HG03025 (cell line): ENCODE measurements around the gene NFIA.
"Not testable (repeated sequence)": the region's sequence is repeated elsewhere in the genome, so short reads cannot be mapped to it uniquely, and the experiment has no call there.

Experiments used
- ATAC-seq: cut with Tn5 transposase; IDR thresholded peaks from one replicate; pipeline ENCODE4 v1.9.1; 2021; ENCODE audit warnings: mild to moderate bottlenecking, moderate library complexity; ENCODE audit not compliant: unreplicated experiment, low FRiP score

NFIA gene

DNA sequence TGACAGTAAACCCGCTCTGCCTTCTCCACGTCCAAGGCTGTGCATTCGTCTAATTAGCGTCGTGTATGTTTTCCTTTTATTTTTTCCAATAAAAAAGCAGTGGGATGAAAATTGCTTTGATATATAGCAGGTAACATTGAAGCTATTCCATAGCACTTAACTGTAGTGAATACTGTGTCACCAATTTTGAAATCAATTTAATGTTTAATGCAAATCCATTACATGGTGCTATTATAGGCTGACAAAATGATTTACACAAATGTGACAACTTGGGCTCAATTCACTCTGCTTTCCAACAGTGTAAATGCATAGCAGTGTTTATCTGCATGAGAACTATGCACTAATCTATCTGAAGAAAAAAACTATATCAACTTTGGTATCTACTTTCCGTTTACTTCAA lies 377.8 kb downstream of the NFIA start:
- ATAC-seq, result no peak

DNA sequence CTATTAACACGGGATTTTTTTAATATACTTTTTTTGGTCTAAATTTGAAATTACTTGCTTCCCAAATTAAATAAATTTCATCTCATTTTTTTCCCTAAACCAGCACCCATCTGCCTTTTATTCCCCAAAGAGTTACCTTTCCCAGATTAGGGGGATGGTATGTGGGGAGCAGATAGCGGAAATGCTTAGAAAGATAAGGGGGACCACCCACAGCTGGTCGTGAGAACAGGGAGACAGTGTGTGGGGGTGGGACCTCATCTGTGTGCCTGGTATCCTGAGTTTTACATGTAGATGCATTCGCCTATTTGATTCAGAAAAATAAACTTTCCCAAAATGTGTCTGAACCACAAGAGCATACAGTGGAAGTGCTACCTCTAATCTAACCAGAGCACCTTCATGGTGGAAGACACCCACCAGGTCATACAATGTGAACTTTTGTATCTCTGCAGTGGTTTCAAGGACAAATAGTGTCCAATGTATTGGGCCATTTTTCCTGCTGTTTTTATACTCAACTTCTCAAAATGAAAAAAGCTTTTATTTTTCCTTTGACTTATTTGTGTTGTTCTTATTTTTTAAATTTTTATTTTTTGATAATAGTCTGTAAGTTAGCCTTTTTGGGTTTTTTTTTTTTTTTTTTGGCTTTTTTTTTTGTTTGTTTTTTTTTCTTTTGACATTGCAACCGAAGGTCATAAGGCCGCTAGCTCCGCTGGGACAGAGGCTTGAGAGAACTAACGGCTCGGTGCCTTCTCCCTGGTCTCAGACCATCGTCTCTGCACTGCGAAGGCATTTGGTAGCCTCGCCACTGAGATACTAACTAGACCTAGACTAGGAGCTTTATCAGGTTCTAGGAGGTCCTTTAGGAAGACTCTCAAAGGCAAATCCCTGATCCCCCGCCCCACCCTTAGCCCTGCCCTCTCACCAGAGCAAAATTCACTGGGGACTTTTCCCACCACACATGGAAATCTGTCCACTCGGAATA lies 379.3 kb downstream of the NFIA start:
- ATAC-seq, result no peak

DNA sequence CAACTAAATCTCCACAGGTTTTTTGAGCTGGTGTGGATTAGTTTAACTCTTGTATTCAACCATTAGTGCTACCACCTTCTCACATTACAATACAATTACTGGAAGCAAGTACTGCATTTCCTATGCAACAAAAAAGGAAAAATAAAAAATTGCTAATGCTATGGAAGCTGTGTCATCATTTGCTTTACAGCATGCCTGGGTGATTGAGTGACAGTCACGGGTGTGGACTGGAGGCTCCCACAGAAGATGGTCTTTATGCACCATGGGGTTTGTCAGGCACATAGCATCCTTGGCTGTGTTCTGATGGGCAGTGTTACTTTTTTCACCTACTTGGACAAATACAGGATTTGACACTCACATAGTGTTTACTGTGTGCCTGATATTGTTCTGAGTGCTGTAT lies 380.3 kb downstream of the NFIA start:
- ATAC-seq, result no peak

DNA sequence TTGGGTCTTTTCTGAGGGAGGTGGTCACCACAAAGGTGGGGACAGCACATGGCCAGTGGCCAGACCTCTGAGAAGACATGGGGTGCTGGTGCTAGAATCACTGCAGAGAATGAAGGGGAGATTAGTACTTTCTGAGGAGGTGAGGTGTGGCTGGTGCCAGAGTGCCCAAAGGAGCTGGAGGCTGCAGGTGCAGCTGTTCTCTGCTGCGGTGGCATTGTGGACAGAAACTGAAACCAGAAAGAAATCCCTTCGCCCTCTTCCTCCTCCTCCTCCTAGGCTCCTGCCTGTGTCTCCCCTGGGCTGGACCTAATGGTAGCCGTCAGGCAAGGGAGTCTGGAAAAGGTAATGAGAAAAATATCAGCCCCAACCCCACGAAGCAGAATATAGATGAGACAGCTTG lies 380.9 kb downstream of the NFIA start:
- no peak for ATAC-seq

DNA sequence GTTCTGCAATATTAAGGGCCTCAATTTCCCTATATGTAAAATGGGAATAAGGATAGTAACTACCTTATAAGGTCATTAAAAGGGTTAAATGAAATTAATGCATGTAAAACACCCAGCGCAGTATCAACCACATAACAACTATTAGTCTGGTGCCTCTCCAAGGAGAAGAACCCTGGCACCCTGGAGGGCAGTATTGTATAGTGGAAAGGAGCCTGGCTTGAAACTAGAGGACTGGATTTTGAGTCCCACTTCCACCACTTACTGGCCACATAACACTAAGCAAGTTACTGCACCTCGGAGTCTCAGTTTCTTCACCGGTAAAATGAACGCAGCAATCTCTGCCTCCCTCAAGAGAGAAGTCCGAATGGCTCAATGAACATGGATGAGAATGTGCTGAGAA lies 385.5 kb downstream of the NFIA start:
- ATAC-seq, result not testable (repeated sequence)

DNA sequence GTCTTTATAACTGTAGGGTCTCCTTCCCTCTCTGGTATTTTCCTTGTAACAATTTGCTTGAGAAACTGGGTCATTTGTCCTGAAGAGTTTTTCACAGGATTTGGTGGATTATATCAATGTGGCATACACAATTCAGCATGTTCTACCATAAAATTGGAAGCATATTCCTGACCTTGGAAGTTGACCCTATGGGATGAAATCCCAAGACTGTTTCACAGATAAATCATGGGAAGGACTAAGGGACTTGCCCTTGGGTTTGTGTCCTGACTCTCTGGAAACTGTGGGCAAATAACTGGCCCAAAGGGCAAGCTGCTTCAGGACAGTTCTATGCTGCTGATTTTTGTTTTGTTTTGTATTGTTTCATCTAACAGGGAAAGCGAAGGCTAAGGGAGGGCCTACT lies 387.0 kb downstream of the NFIA start:
- ATAC-seq, result no peak

DNA sequence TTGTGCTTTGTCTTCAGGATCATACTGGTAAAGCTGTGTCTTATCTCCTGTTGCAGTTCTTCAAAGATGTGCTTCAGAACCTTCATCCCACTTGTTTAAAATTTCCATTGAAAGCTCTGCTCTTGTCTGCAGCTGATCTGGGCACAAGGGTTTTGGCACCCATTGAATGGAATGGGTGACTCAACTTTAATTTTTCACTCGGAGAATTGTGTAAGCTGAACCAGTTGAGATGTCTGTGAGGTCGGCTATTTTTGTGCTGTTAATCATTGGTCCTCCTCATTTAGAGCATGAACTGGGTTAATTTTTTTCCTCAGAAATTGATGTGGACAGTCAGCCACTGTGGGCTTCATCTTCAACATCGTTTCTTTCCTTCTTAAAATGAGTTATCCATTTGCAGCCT lies 390.5 kb downstream of the NFIA start:
- no peak for ATAC-seq

DNA sequence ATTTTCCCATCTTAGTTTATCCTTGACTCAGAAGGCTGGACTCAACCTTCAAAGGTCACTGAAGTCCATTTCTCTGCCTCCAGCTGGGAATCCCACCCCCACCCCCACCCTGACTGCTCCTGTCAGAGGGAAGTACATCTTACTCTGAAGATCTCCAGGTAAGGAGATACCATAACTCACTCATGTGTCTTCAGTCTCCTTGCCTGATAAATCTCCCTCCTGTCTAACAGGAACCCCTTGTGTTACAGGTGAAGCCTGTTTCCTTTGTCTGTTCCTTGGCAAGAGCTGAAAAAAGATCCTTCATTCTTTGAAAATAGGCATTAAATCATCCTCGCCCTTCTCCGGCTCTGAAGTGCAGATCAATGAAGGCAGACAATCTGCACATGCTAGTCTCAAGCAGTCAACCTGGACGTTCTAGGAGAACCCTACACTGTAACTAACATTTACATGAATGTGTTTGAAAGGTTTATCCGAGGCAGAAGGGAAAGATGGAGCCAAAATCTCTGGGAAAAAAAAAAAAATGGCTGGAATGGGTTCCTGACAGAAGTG lies 392.0 kb downstream of the NFIA start:
- ATAC-seq, result no peak

DNA sequence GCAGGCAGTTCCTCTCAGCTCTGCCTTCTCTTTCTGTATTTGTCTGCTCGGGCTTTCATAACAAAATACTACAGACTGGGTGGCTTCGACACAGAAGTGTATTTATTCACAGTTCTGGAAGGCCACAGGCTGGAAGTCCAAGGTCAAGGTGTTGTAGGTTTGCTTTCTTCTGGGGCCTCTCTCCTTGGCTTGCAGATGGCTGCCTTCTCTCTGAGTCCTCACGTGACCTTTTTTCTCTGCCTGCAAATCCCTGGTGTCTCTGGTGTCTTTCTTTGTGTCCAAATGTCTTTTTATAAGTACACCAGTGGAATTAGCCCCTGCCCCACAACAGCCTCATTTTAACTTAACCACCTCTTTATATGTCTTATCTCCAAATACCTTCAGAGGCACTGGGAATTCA lies 392.6 kb downstream of the NFIA start:
- ATAC-seq, result no peak

DNA sequence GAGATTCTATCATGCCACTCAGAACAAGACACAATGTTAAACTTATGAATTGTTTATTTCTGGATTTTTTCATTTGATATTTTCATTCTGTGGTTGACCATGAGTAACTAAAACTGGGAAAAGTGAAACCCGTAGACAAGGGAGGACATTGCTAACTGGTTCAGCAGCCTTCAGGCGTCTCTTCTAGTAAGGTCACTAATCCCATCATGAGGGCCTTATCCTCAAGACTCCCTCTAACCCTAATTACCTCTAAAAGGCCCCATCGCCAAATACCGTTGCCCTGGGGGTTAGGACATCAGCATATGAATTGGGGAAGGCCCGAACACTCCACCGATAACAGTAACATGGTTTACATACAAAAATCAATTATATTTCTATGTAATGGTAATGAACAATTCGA lies 394.9 kb downstream of the NFIA start:
- no peak for ATAC-seq

DNA sequence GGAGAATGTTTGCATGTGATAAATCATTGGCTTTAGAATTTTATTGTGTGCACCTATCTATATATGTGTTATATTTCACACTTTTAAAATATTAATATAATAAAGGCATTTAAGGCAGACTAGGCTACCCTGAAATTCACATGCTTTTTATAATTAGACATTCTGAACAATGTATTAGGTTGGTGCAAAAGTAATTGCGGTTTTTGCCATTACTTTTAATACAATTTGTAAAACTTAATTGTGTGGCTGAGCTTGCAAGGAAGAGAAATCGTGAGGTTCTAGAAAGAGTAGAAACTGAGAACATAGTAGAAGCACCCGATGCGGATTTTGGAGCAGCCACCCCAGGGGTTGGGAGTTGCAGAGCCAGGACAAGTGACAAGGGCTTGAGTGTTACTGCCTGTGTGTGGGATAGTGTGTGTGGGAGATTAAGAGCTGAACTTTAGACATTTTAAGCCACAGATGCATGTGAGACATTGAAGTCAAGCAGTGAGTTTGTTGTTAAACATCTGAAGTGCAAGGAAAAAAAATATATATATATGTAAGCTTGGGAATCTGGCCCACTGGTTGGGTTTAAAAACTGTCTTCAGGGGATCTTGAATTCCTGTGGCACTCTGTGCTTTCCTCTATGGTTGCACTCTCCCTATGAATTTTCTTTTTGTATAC lies 398.0 kb downstream of the NFIA start:
- no peak for ATAC-seq

DNA sequence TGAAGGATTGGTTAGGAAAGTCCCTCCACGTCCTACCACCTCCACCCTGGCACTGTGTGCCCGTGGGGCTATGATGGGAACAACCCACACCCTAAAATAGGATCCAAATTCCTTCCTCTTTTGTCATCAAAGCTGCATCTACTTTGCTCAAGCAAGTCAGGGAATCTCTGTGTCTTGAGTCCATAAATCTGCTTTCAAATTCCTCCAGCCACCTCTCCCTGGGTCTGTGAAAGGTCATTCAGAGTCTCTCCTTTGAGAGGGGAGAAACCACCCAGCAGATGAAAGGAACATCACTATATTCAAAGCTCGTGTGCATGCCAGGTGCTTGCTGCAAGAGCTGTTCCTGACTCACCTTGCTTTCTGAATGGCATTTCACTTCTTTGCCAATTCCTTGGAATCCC lies 399.0 kb downstream of the NFIA start:
- ATAC-seq, result no peak

DNA sequence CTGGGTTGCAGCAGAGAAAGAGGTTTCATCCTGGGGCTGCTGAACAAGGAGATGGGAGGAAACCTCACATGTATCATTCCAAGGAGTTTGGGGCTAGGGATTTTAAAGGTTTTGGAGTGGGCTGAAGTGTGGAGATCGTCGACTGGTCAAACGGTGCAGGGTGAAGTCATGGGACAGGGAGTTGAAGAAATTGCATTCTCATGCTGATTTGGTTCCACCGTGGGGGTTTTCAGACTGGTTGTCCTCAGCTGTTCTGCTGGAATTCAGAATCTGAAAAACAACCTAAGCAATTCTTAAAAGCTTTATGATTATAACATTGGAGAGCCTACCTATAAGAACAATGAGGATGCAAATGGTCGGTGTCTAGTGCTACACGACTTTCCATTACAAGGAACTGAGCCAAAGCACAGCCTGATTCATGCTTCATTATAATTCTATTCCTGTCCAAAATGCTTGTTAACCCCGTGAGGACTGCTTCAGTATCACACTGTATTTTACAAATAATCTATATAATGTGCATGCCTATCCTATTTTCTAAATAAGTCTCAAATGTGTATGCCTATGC lies 399.9 kb downstream of the NFIA start:
- no peak for ATAC-seq

DNA sequence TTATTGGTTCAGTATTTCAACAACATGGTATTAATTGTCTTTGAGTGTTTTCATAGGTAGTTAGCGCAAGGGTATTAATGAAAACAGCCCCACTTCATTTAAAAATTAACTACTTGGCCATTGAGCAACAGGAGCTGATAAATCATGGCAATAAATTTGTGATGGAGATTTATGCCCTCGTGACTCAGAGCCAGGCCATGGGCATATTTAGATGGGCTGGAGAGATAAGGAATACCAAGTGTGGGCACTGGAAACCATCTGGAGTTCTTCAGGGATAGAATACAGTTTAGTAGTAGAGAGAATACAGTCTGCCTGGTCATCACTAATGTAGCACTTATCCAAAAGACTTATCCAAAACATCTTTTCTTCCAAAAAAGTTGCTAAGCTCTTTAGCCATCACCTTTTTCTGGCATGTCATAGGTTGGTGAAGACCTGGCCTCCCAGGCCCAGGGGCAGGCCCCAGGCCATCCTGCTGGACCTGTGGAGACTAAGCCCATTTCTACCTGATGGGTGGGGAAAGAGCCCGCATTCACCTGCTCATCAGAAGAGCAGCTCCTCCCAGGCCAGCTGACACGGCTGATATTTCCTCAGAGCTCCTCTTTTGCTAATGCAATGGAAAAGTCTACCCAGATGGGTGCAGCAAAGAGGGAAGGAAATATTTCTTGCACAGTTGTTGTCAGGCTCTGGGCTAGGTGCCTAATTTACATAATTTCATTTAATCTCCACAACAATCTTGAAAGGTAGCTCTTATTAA lies 404.6 kb downstream of the NFIA start:
- ATAC-seq, result no peak

DNA sequence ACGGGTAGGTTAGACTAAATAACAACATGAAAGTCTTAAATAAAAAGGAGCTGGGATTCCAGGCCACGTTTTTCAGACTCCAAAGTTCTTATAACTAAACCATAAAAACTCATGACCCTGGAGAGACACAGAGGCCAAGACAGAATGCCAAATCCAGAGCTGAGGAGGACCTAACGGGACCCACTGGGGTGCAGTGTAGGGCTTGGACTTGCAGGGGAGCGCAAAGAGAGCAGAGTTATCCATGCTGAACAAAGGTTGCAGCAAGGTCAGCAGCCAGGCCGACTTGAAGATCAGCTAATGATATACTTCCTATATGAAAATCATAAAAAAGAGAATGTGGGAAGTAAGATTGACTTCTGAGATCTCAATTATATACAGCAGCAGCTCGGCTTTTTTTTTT lies 405.4 kb downstream of the NFIA start:
- ATAC-seq, result no peak

DNA sequence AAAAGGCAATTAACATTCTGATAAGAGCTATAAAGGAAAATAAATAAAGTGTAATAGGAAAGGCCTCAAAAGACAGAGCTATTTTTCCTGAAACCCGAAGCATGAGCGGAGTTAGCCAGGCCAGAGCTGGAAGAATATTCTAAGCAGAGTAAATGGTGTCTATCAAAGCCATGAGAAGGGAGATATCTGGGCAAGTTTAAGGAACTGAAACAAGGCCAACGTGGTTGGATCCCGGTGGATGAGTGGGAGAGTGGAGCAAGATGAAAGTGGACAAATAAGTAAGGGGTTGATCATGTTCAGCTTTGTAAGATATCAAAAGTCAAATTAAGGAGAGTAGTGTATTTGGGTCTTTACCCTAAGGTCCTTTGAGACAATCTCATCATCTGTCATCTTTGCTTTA lies 408.6 kb downstream of the NFIA start:
- no peak for ATAC-seq

DNA sequence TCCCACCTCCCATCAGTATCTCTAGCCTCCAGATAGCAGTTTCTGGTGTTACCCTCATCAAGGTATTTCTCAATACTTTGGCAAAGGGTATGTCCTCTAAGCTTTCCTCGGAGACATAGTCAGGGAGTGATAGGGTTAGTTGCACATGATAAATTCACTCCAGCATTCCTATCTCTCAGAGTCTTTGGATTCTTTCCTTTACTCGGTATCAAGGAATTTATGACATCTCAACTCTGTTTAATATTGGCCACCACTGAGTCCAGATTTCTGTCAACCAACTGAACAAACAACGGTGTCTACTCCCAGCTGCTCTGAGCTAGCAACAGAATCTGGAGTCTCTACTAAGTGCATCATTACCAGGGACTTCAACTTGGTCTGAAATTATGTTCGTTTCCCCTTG lies 409.1 kb downstream of the NFIA start:
- ATAC-seq, result no peak

DNA sequence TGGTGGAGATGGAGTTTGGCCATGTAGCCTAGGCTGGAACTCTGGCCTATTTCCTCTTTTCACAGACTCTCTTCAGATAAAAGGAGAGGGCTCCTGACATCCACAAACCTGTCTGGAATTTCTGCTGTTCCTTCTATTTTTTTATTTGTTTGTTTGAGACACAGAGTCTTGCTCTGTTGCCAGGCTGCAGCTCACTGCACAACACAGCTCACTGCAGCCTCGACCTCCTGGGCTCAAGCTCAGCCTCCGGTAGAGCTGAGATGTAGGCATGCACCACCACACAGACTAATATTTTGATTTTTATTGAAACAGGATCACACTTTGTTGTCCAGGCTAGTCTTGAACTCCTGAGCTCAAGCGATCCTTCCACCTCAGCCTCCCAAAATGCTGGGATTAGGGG lies 411.6 kb downstream of the NFIA start:
- no peak for ATAC-seq

DNA sequence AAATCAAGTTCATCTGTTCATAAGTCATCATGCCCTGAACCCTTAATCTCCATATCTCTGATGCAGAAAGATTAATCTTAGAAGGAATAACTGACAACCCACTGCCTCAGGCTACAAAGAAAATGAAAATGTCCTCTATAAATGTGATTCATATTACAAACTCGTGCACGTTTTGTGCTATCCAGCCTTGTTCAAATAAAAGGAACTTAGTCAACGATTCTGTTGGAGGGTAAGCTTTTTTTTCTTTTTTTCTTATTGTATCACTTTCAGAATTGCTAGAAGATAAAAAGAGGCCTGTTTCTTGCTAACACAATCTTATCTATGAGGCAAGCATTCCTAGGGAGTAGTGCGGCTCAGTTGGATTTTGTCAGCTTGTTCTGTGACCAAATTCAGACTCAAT lies 414.1 kb downstream of the NFIA start:
- ATAC-seq, result no peak

DNA sequence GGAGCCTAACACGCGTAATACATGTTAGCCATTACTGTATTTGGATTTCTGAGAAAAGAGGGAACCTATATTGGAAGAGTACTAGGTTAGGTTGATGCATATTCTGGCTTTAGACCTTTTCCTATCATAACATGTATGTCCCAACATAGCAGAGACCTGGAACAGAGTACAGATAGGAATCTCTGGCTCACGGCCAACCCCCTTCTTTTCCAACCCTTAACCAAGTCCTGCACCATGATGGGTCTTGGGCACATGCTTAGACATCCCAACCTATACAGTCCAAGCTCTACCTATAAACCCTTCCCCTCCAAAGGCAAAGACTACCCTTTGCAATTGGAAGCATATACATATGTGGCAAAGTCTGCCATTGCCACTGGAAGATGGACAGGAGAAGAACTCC lies 414.7 kb downstream of the NFIA start:
- ATAC-seq, result no peak

DNA sequence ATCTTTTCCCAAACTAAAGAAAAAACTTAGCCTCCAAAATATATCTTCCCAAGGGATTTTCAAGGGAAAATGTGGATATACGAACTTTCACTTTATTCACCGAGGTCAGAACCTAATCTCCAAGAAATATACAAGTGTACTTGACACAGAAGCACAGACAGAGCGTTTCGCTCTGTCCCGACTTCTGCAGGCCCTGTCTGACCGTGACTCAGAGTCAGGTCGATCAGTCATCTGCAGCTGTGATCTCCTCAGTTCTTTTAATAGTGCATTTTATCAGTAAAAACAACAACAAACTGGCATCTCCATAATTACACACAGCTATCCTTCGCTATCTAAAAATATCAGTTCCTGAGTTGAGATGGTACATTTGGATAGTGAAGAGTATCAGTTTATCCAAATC lies 416.0 kb downstream of the NFIA start:
- ATAC-seq, result no peak
